ENCODE results near the gene PRSS35.
"Not testable (repeated sequence)": the region's sequence is repeated elsewhere in the genome, so short reads cannot be mapped to it uniquely, and the experiment has no call there.

The PRSS35 gene

DNA sequence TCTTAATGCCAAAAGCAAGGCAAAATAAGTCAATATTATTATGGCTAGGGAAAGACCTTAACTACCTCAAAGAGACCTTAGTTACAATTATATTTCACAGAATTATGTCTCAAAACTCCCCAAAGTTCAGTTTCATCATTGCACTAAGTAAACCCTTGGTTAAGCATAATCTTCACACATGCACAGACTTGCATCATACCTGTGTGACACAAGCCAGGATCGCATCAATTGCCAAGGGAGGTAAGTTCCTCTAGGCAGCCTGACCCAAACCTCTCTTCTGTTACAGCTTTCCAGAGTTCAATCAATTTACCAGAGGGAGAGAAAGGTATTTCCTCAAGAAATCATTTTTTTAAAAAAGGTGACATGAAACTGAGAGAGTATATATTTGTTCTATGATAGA lies 31.9 kb upstream of the PRSS35 start:
- no peak overlapping the region for H3K27ac ChIP-seq (ENCODE audit: low read depth, low read length)
- no peak overlapping the region for H3K4me3 ChIP-seq (ENCODE audit: low read depth, low read length)
- H3K36me3 ChIP-seq (ENCODE audit: control insufficient read depth, insufficient read depth, low read length) = no peaks in the 10 kb centered on the region
- H3K4me1 ChIP-seq (ENCODE audit: control insufficient read depth, insufficient read depth, low read length) = no peaks in the 10 kb centered on the region
- H3K9me3 ChIP-seq (ENCODE audit: control insufficient read depth, insufficient read depth, low read depth, low read length) = no peaks in the 10 kb centered on the region
- no peaks in the 10 kb centered on the region for H3K27me3 ChIP-seq (ENCODE audit: control insufficient read depth, insufficient read depth, low read length)
- H3K9ac ChIP-seq (ENCODE audit: low read length) = no peak overlapping the region

DNA sequence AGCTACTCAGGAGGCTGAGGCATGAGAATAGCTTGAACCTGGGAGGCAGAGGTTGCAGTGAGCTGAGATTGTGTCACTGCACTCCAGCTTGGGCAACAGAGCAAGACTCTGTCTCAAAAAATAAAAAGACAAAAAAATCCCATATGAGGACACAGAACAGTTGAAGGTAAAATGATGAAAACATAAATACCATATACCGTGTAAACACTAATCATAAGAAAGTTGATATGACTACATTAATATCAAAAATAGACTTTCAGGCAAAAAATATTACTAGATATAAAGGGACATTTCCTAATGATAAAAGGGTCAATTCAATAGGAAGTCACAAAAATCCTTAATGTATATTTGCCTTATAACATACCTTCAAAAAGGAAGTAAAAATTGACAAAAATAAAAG lies 30.4 kb upstream of the PRSS35 start:
- not testable (repeated sequence) for H3K9ac ChIP-seq (ENCODE audit: low read length); H3K27me3 ChIP-seq (ENCODE audit: control insufficient read depth, insufficient read depth, low read length); H3K36me3 ChIP-seq (ENCODE audit: control insufficient read depth, insufficient read depth, low read length); H3K9me3 ChIP-seq (ENCODE audit: control insufficient read depth, insufficient read depth, low read depth, low read length); H3K27ac ChIP-seq (ENCODE audit: low read depth, low read length); H3K4me3 ChIP-seq (ENCODE audit: low read depth, low read length); H3K4me1 ChIP-seq (ENCODE audit: control insufficient read depth, insufficient read depth, low read length)

DNA sequence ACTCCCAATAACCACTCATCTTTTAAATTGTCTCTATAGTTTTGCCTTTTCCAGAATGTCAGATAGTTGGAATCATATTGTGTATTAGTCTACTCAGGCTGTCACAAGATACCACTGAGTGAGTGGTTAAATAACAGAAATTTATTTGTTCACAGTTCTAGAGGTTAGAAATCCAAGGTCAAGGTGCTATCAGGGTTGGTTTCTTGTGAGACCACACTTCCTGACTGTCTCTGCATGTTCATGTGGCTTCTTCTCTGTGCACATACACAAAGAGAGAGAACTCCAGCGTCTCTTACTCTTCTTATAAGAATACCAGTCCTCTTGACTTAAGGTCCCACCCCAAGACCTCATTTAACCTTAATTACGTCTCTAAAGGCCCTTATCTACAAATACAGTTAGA lies 23.9 kb upstream of the PRSS35 start:
- Histone ChIP-seq H3K27me3 (ENCODE audit: control insufficient read depth, insufficient read depth, low read length) (no peaks in the 10 kb centered on the region), H3K27ac (ENCODE audit: low read depth, low read length) (no peak overlapping the region), H3K36me3 (ENCODE audit: control insufficient read depth, insufficient read depth, low read length) (no peaks in the 10 kb centered on the region), H3K9me3 (ENCODE audit: control insufficient read depth, insufficient read depth, low read depth, low read length) (no peaks in the 10 kb centered on the region), H3K9ac (ENCODE audit: low read length) (no peak overlapping the region), H3K4me3 (ENCODE audit: low read depth, low read length) (no peak overlapping the region), H3K4me1 (ENCODE audit: control insufficient read depth, insufficient read depth, low read length) (no peaks in the 10 kb centered on the region)

DNA sequence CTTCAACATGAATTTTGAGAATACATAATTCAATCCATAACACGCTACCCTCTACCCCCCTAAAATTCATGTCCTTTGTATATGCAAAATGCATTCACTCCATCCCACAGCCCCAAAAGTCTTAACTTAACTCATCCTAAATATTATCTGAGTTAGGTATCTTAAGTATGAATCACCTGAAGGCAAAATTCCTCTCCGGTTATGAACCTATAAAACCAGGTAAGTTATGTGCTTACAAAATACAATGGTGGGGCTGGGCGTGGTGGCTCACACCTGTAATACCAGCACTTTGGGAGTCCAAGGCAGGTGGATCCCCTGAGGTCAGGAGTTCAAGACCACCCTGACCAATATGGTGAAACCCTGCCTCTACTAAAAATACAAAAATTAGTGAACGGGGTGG lies 23.5 kb upstream of the PRSS35 start:
- no peaks in the 10 kb centered on the region for H3K9me3 ChIP-seq (ENCODE audit: control insufficient read depth, insufficient read depth, low read depth, low read length)
- H3K27ac ChIP-seq (ENCODE audit: low read depth, low read length) = no peak overlapping the region
- no peaks in the 10 kb centered on the region for H3K27me3 ChIP-seq (ENCODE audit: control insufficient read depth, insufficient read depth, low read length)
- H3K4me1 ChIP-seq (ENCODE audit: control insufficient read depth, insufficient read depth, low read length) = no peaks in the 10 kb centered on the region
- no peak overlapping the region for H3K4me3 ChIP-seq (ENCODE audit: low read depth, low read length)
- no peak overlapping the region for H3K9ac ChIP-seq (ENCODE audit: low read length)
- no peaks in the 10 kb centered on the region for H3K36me3 ChIP-seq (ENCODE audit: control insufficient read depth, insufficient read depth, low read length)

DNA sequence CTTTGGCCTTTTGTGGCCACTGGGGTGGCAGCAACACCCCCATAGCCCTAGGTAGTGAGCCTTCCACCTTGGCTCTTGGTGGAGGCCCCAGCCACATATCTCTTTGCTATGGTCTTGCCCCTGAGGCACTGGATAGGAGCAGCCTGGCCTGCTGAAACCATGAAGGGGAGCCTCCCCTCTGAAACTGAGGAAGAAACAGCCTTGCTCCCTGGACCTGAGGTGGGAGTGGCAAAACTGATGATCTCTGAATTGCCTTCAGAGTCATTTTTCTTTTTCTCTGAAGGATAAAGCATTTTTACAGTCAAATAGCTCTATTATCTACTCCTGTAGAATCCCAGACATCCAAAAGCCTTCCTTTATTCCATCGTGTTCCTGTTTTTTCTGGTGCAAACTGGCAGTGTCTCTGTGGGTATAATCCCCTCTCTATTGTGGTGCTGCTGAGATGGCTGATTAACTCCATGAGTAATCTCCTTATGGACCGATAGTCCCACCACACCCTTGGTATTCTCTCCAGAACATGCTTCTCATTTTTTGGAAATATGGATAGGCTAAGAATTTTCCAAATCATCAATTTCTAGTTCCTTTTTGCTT lies 22.0 kb upstream of the PRSS35 start:
- H3K27me3 ChIP-seq (ENCODE audit: control insufficient read depth, insufficient read depth, low read length) = no peaks in the 10 kb centered on the region
- H3K9me3 ChIP-seq (ENCODE audit: control insufficient read depth, insufficient read depth, low read depth, low read length) = no peaks in the 10 kb centered on the region
- no peak overlapping the region for H3K4me3 ChIP-seq (ENCODE audit: low read depth, low read length)
- H3K27ac ChIP-seq (ENCODE audit: low read depth, low read length) = no peak overlapping the region
- H3K9ac ChIP-seq (ENCODE audit: low read length) = no peak overlapping the region
- H3K4me1 ChIP-seq (ENCODE audit: control insufficient read depth, insufficient read depth, low read length) = no peaks in the 10 kb centered on the region
- H3K36me3 ChIP-seq (ENCODE audit: control insufficient read depth, insufficient read depth, low read length) = no peaks in the 10 kb centered on the region

DNA sequence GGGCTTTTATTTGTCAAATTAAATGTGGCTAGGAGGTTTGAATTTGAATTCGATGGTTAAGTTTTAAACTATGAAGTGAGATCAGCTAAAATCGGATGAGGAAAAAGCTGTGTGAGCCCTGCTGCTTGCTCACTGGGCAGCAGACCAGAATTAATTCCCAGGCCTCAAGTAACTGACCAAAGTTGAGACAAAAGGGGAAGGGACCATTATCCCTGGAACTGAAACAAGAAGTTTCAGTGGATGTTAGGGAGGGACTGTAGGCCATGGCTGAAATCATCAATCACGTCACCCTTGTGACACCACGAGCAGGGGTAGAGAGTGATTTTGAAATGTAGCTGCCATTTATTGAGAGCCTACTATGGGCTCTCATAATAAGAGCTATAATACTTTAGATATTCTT lies 7.0 kb upstream of the PRSS35 start:
- H3K27me3 ChIP-seq (ENCODE audit: control insufficient read depth, insufficient read depth, low read length) = no peaks in the 10 kb centered on the region
- H3K36me3 ChIP-seq (ENCODE audit: control insufficient read depth, insufficient read depth, low read length) = no peaks in the 10 kb centered on the region
- no peaks in the 10 kb centered on the region for H3K9me3 ChIP-seq (ENCODE audit: control insufficient read depth, insufficient read depth, low read depth, low read length)
- no peak overlapping the region for H3K27ac ChIP-seq (ENCODE audit: low read depth, low read length)
- no peak overlapping the region for H3K9ac ChIP-seq (ENCODE audit: low read length)
- H3K4me1 ChIP-seq (ENCODE audit: control insufficient read depth, insufficient read depth, low read length) = no peaks in the 10 kb centered on the region
- no peak overlapping the region for H3K4me3 ChIP-seq (ENCODE audit: low read depth, low read length)

DNA sequence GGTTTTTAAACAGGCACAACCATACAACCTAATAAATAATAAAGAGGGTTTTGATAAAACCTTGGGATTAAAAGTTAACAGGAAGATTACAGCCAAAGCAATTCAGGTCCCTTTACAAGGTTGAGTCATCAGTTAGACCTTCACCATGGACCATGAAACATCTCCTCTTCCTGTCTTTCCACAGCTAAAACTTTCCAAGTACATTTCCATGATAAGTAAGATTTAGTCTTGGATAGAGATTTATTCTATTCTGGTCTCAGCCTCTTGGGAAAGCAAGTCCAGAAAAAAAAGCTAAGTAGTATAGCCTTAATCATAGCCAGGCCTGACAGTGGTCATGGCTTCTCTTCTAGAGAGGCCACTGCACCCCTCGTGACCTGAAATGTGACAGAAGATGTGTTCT lies 2.9 kb upstream of the PRSS35 start:
- Histone ChIP-seq H3K4me3 (ENCODE audit: low read depth, low read length) (no peak overlapping the region), H3K9me3 (ENCODE audit: control insufficient read depth, insufficient read depth, low read depth, low read length) (no peaks in the 10 kb centered on the region), H3K9ac (ENCODE audit: low read length) (no peak overlapping the region), H3K36me3 (ENCODE audit: control insufficient read depth, insufficient read depth, low read length) (no peaks in the 10 kb centered on the region), H3K27ac (ENCODE audit: low read depth, low read length) (no peak overlapping the region), H3K27me3 (ENCODE audit: control insufficient read depth, insufficient read depth, low read length) (peaks cover 10% of the 10 kb centered on the region; the same call in 1 of the 2 replicates), H3K4me1 (ENCODE audit: control insufficient read depth, insufficient read depth, low read length) (peaks cover 3% of the 10 kb centered on the region; the same call in 1 of the 2 replicates)

DNA sequence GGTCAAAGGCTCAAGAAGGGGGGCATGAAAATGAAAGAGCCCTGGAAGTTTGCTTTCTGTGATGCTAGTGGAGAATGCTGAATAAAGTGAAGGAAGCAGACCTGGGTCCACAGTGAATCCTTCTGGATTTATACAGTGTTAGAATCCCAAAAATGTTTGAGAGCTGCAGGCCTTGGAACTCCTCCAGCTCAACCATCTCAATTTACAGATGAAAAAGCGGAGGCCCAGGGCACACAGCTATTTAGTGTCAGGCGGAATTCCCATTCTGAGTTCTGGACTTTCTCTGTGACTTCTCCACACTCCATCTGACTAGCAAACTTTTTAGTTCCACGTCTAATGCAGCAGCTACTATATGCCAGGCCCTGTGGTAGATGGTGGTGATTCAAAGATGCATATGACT lies 1.5 kb upstream of the PRSS35 start:
- Histone ChIP-seq H3K4me3 (ENCODE audit: low read depth, low read length) (no peak overlapping the region), H3K27ac (ENCODE audit: low read depth, low read length) (no peak overlapping the region), H3K9ac (ENCODE audit: low read length) (no peak overlapping the region), H3K36me3 (ENCODE audit: control insufficient read depth, insufficient read depth, low read length) (no peaks in the 10 kb centered on the region), H3K9me3 (ENCODE audit: control insufficient read depth, insufficient read depth, low read depth, low read length) (no peaks in the 10 kb centered on the region), H3K27me3 (ENCODE audit: control insufficient read depth, insufficient read depth, low read length) (peaks cover 10% of the 10 kb centered on the region; the same call in 1 of the 2 replicates), H3K4me1 (ENCODE audit: control insufficient read depth, insufficient read depth, low read length) (peaks cover 3% of the 10 kb centered on the region; the same call in 1 of the 2 replicates)

DNA sequence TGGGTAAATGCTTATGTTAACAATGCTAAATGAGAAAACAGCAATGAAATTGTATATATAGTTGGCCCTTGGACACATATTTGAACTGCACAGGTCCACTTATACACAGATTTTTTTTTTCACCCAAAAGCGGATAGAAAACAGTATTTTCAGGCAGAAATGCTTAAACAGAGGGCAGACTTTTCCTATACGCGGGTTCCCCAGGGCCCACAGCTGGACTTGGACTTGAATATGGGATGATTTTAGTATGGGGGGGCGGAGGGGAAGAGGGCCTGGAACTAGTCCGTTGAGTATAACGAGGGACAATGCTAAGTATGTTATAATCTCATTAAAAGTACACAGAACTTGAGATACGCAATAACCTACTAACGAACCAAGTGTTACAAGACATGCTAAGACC lies 1.1 kb upstream of the PRSS35 start:
- Histone ChIP-seq H3K27ac (ENCODE audit: low read depth, low read length) (no peak overlapping the region), H3K4me1 (ENCODE audit: control insufficient read depth, insufficient read depth, low read length) (peaks cover 3% of the 10 kb centered on the region; the same call in 1 of the 2 replicates), H3K9ac (ENCODE audit: low read length) (no peak overlapping the region), H3K4me3 (ENCODE audit: low read depth, low read length) (peak overlapping the region; percentile 86; the same call in 1 of the 2 replicates), H3K9me3 (ENCODE audit: control insufficient read depth, insufficient read depth, low read depth, low read length) (no peaks in the 10 kb centered on the region), H3K36me3 (ENCODE audit: control insufficient read depth, insufficient read depth, low read length) (no peaks in the 10 kb centered on the region), H3K27me3 (ENCODE audit: control insufficient read depth, insufficient read depth, low read length) (peaks cover 10% of the 10 kb centered on the region; the same call in 1 of the 2 replicates)

DNA sequence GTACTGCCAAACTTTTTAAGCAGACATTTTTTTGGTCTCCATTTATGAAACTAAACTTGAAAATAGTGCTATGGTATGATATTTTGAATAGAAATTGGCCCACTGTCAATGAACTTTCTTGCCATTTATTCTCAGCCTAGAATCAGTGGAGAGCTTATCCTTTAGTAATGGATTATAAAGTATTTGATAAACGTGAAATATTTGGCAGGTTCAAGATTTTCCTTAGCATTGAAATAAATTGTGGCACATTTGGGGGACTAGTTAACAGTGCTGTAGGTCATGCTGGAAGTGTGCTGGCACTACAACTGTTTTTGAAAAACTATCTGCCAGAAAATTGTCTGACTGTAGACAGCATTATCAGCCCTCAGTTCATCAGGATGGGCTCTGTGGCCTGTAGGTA lies 2.1 kb downstream of the PRSS35 start:
- no peak overlapping the region for H3K4me3 ChIP-seq (ENCODE audit: low read depth, low read length)
- H3K9me3 ChIP-seq (ENCODE audit: control insufficient read depth, insufficient read depth, low read depth, low read length) = no peaks in the 10 kb centered on the region
- H3K4me1 ChIP-seq (ENCODE audit: control insufficient read depth, insufficient read depth, low read length) = peaks cover 13% of the 10 kb centered on the region
- H3K27me3 ChIP-seq (ENCODE audit: control insufficient read depth, insufficient read depth, low read length) = peaks cover 10% of the 10 kb centered on the region; the same call in 1 of the 2 replicates
- no peaks in the 10 kb centered on the region for H3K36me3 ChIP-seq (ENCODE audit: control insufficient read depth, insufficient read depth, low read length)
- H3K9ac ChIP-seq (ENCODE audit: low read length) = no peak overlapping the region
- no peak overlapping the region for H3K27ac ChIP-seq (ENCODE audit: low read depth, low read length)

DNA sequence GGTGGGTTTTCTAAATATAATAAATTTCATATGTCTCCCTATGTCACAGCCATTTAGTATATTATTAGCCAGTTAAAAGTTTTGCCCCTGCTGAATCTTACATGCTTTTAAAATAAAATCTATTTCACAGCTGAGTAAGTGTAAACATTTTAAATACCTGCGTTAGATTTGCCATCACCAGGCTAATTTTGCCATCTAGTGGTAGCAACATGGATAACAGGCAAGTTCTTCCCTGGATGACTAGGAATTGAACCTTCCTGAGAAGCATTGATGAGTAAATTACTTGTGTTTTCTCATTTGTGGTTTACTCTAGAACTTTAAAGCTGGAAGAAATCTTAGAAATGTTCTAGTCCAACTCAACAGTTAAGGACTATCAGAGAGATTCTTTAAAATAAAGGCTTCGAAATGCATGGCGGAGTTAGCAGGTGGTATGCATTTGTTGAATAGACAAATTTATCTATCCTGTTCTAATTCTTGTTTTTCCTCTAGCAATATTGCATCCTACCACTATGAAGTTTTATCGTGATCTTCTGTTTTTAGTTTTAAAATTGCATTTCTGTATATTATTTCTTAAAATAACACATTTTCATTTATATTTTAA lies 2.6 kb downstream of the PRSS35 start:
- Histone ChIP-seq H3K27me3 (ENCODE audit: control insufficient read depth, insufficient read depth, low read length) (peaks cover 10% of the 10 kb centered on the region; the same call in 1 of the 2 replicates), H3K36me3 (ENCODE audit: control insufficient read depth, insufficient read depth, low read length) (no peaks in the 10 kb centered on the region), H3K27ac (ENCODE audit: low read depth, low read length) (no peak overlapping the region), H3K9ac (ENCODE audit: low read length) (no peak overlapping the region), H3K4me3 (ENCODE audit: low read depth, low read length) (no peak overlapping the region), H3K4me1 (ENCODE audit: control insufficient read depth, insufficient read depth, low read length) (peaks cover 13% of the 10 kb centered on the region), H3K9me3 (ENCODE audit: control insufficient read depth, insufficient read depth, low read depth, low read length) (no peaks in the 10 kb centered on the region)

All from HUES6 (cell line).